Measurements from ENCODE around the gene PUS7.

DNA sequence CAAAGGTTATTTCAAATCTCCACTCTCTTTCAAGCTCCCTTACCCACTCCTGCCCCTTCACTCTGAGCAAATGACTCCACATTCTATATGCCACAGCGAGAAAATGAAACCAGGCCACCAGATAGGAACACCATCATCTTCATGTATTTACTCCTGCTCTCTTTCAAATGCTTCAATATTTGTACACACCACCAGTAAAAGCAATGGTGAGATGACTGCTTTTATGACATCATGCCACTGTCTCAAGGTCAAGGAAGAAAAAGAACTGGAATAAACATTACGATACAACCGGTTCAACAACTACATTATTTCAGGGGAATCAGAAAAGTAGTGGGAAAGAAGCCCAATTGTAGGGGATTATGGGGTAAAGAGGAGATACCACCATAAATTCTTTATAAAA, 32.7 kb downstream of the PUS7 start:
- TF ChIP-seq, protein P1, sequence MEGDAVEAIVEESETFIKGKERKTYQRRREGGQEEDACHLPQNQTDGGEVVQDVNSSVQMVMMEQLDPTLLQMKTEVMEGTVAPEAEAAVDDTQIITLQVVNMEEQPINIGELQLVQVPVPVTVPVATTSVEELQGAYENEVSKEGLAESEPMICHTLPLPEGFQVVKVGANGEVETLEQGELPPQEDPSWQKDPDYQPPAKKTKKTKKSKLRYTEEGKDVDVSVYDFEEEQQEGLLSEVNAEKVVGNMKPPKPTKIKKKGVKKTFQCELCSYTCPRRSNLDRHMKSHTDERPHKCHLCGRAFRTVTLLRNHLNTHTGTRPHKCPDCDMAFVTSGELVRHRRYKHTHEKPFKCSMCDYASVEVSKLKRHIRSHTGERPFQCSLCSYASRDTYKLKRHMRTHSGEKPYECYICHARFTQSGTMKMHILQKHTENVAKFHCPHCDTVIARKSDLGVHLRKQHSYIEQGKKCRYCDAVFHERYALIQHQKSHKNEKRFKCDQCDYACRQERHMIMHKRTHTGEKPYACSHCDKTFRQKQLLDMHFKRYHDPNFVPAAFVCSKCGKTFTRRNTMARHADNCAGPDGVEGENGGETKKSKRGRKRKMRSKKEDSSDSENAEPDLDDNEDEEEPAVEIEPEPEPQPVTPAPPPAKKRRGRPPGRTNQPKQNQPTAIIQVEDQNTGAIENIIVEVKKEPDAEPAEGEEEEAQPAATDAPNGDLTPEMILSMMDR (conservative IDR thresholded peaks at IDR 0.05; ENCODE audit: low read depth, low read length) = no peak
- TF ChIP-seq, protein P2, sequence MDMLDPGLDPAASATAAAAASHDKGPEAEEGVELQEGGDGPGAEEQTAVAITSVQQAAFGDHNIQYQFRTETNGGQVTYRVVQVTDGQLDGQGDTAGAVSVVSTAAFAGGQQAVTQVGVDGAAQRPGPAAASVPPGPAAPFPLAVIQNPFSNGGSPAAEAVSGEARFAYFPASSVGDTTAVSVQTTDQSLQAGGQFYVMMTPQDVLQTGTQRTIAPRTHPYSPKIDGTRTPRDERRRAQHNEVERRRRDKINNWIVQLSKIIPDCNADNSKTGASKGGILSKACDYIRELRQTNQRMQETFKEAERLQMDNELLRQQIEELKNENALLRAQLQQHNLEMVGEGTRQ (IDR thresholded peaks at IDR 0.05; ENCODE audit: low read depth, low read length) = no peak
- TF ChIP-seq SMC3 (IDR thresholded peaks at IDR 0.05; ENCODE audit: low read depth, low read length) (no peak), RAD21 (IDR thresholded peaks at IDR 0.05; ENCODE audit: low read length) (no peak), FOS (IDR thresholded peaks at IDR 0.05; ENCODE audit: low read depth, low read length) (no peak)
